Transverse colon (tissue), 4 donors: ENCODE results near the gene NKX2-3.

Experiments
- CTCF ChIP-seq, 5 experiments: fragments of 200-600 bp in 3 of 5; fragments of 450-650 bp in 2 of 5; sonication (generic) in 3 of 5; IDR thresholded peaks; 1 replicate in 2 of 5; 2 replicates in 3 of 5; pipeline ENCODE4 v1.5.1; 2016 to 2017; ENCODE audit warnings: antibody characterized with exemption in 5 of 5, inconsistent platforms in 3 of 5, mild to moderate bottlenecking in 2 of 5, moderate library complexity in 1 of 5
- POLR2AphosphoS5 ChIP-seq, 3 donors: sonication (generic); formaldehyde crosslinking; IDR thresholded peaks; one replicate each; pipeline ENCODE4 v1.6.1; 2016; ENCODE audit warnings: antibody characterized with exemption in 3 of 3

DNA sequence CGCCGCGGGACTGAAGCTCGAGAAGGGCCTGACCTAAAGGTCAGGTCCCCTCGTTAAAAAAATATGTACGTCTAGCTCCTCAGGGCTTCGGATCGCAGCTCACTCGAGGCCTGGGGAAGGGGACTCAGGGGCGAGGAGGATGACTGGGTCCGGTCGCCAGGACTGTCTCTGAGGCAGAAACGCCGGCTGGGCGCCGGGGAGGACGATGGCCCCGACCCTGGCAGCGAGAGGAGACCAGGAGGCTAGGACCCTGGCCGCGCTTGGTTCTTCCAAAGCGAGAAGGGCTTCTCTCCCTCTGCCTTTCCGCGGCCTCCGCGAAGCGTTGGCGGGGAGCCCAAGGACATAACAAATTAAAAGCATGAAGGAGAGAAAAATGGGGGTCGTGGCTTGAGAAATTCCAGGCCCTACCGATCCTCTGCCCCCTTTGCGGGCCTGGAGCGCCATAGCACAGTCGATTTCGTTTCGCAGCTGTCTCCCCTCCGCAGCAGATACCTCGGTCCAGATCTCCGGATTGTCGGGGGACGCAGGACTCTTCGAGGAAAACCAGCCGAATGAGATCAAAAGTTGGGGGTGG is 3.1 kb downstream of the NKX2-3 start:
- TF ChIP-seq POLR2AphosphoS5 (IDR thresholded peaks at IDR 0.05) (no peak), CTCF (IDR thresholded peaks at IDR 0.05) (no peak)
